ENCODE measurements around the gene HYAL1.

HYAL1 gene

DNA sequence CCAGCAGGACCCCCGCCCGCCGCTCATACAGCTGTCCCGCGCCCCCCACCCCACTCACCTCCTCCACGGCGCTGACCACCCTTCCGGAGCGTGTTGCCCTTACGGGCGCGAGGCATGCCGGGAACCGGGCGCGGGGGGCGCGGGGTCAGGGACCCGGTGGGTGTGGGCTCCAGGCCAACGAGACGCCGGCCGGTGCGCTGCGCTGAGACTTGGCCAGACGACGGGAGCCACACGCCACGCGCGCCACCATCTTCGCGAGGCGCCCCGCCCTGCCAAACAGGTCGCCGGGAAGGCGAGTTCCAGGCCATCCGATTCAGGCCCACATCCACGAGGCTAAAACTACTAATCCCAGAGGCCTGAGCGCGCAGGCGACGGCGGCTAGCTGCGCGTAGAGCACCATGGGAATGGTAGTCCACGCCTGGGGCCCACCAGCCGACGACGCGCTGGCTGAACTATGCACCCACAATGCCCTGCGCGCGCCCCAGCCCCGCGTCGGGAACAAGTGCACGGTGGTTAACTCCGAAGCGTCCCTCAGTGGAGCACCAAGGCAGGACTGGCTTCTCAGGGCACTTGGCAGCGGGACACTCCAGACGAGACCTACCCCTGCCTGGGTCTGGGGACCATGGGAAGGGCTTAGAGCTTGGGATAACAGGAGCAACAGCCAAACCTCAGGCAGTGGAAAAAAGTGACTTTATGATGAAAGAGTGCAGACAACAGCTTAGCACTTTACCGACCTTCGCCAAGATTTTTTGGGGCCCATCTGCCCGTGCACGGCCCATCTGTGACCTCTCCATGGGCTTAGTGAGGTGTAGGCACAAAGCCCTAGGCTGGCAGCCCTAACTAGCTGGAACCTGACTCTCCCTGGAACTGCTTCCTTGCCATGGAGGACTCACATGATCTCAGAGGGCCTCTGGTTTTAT lies 11.0 kb downstream of the HYAL1 start, which contains the start of gene IFRD2:
IFRD2 (minus strand) TSS at position 271 of the 920 bp plus-strand sequence; CDS start at position 116, 155 bp downstream.
- peak; percentile 98 for ATAC-seq
- TF ChIP-seq, protein P1, sequence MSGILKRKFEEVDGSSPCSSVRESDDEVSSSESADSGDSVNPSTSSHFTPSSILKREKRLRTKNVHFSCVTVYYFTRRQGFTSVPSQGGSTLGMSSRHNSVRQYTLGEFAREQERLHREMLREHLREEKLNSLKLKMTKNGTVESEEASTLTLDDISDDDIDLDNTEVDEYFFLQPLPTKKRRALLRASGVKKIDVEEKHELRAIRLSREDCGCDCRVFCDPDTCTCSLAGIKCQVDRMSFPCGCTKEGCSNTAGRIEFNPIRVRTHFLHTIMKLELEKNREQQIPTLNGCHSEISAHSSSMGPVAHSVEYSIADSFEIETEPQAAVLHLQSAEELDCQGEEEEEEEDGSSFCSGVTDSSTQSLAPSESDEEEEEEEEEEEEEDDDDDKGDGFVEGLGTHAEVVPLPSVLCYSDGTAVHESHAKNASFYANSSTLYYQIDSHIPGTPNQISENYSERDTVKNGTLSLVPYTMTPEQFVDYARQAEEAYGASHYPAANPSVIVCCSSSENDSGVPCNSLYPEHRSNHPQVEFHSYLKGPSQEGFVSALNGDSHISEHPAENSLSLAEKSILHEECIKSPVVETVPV (CRISPR knock-in tag; IDR thresholded peaks at IDR 0.05), result no peak
- TF ChIP-seq ZNF8 (CRISPR knock-in tag; IDR thresholded peaks at IDR 0.05), result peak; percentile 31; the same call in 1 of the 2 replicates
- peak; percentile 94 for TF ChIP-seq SNAI2 (CRISPR knock-in tag; IDR thresholded peaks at IDR 0.05)
- TF ChIP-seq TSHZ2 (CRISPR knock-in tag; IDR thresholded peaks at IDR 0.05), result peak; percentile 99
- TF ChIP-seq BACH2 (CRISPR knock-in tag; IDR thresholded peaks at IDR 0.05; ENCODE audit: borderline replicate concordance), result no peak
- TF ChIP-seq ZFP30 (CRISPR knock-in tag; IDR thresholded peaks at IDR 0.05), result peak; percentile 48; the same call in 1 of the 2 replicates
- TF ChIP-seq ARNTL (CRISPR knock-in tag; IDR thresholded peaks at IDR 0.05; ENCODE audit: borderline replicate concordance, low read depth), result no peak
- no peak for TF ChIP-seq RARB (CRISPR knock-in tag; IDR thresholded peaks at IDR 0.05)
- TF ChIP-seq PPARA (CRISPR knock-in tag; IDR thresholded peaks at IDR 0.05; ENCODE audit: borderline replicate concordance), result no peak
- peak; percentile 86 for TF ChIP-seq ZFP3 (CRISPR knock-in tag; IDR thresholded peaks at IDR 0.05)
- no peak for TF ChIP-seq OSR1 (CRISPR knock-in tag; IDR thresholded peaks at IDR 0.05)
- no peak for TF ChIP-seq TCF4 (CRISPR knock-in tag; IDR thresholded peaks at IDR 0.05; ENCODE audit: borderline replicate concordance)
- TF ChIP-seq ZNF70 (CRISPR knock-in tag; IDR thresholded peaks at IDR 0.05), result peak; percentile 59; the same call in 1 of the 2 replicates
- peak; percentile 93 for TF ChIP-seq CSDC2 (CRISPR knock-in tag; IDR thresholded peaks at IDR 0.05)

- TF ChIP-seq ZC3H10 (CRISPR knock-in tag; IDR thresholded peaks at IDR 0.05) (no peak), TOX (CRISPR knock-in tag; IDR thresholded peaks at IDR 0.05; ENCODE audit: borderline replicate concordance) (no peak), ZFP3 (CRISPR knock-in tag; IDR thresholded peaks at IDR 0.05) (no peak), ARNTL (CRISPR knock-in tag; IDR thresholded peaks at IDR 0.05; ENCODE audit: borderline replicate concordance, low read depth) (no peak), ESRRG (CRISPR knock-in tag; IDR thresholded peaks at IDR 0.05) (no peak), SNAI2 (CRISPR knock-in tag; IDR thresholded peaks at IDR 0.05) (no peak), ISL1 (CRISPR knock-in tag; IDR thresholded peaks at IDR 0.05) (no peak), ZNF70 (CRISPR knock-in tag; IDR thresholded peaks at IDR 0.05) (no peak), GLIS3 (CRISPR knock-in tag; IDR thresholded peaks at IDR 0.05) (no peak), BACH2 (CRISPR knock-in tag; IDR thresholded peaks at IDR 0.05; ENCODE audit: borderline replicate concordance) (no peak), RARB (CRISPR knock-in tag; IDR thresholded peaks at IDR 0.05) (no peak)
- ATAC-seq, result no peak
These were observed 13.2 kb downstream of the HYAL1 start for GRCh38 chr3:50290161-50290641.

DNA sequence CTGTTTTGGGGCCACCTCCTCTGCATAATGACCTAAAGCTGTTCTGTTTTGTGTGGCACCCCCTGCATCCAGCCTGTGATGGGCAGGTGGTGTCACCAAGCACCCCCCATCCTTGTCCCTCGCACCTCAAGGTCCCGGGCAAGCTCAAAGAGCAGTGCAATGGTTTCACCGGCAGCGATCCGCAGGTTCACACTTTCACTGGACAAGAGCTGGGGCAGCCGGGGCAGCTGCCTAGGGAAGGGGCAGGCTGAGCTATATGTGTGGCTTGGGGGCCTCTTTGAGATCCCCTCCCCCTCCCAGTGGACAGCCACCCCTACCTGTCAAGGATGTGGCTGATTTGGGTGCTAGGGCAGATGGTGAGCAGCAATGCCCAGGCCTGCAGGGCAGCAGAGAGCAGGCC lies 14.2 kb downstream of the HYAL1 start:
- TF ChIP-seq ZNF565 (CRISPR knock-in tag; conservative IDR thresholded peaks at IDR 0.05; ENCODE audit: low read depth) (no peak), ZFP30 (CRISPR knock-in tag; IDR thresholded peaks at IDR 0.05) (no peak), CSDC2 (CRISPR knock-in tag; IDR thresholded peaks at IDR 0.05) (no peak), ARNTL (CRISPR knock-in tag; IDR thresholded peaks at IDR 0.05; ENCODE audit: borderline replicate concordance, low read depth) (no peak), ZNF8 (CRISPR knock-in tag; IDR thresholded peaks at IDR 0.05) (no peak), SNAI2 (CRISPR knock-in tag; IDR thresholded peaks at IDR 0.05) (no peak), ESRRG (CRISPR knock-in tag; IDR thresholded peaks at IDR 0.05) (no peak), RARB (CRISPR knock-in tag; IDR thresholded peaks at IDR 0.05) (no peak), OSR1 (CRISPR knock-in tag; IDR thresholded peaks at IDR 0.05) (no peak), ZNF70 (CRISPR knock-in tag; IDR thresholded peaks at IDR 0.05) (no peak), ZFP3 (CRISPR knock-in tag; IDR thresholded peaks at IDR 0.05) (no peak), POU6F1 (CRISPR knock-in tag; IDR thresholded peaks at IDR 0.05; ENCODE audit: borderline replicate concordance, low read depth) (no peak), ISL1 (CRISPR knock-in tag; IDR thresholded peaks at IDR 0.05) (no peak), TCF4 (CRISPR knock-in tag; IDR thresholded peaks at IDR 0.05; ENCODE audit: borderline replicate concordance) (no peak)
- TF ChIP-seq, protein P2, sequence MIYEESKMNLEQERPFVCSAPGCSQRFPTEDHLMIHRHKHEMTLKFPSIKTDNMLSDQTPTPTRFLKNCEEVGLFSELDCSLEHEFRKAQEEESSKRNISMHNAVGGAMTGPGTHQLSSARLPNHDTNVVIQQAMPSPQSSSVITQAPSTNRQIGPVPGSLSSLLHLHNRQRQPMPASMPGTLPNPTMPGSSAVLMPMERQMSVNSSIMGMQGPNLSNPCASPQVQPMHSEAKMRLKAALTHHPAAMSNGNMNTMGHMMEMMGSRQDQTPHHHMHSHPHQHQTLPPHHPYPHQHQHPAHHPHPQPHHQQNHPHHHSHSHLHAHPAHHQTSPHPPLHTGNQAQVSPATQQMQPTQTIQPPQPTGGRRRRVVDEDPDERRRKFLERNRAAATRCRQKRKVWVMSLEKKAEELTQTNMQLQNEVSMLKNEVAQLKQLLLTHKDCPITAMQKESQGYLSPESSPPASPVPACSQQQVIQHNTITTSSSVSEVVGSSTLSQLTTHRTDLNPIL (CRISPR knock-in tag; IDR thresholded peaks at IDR 0.05; ENCODE audit: low read depth), result no peak
- no peak for ATAC-seq
